ENCODE measurements around the gene TANC1.
"Not testable (repeated sequence)": the region's sequence is repeated elsewhere in the genome, so short reads cannot be mapped to it uniquely, and the experiment has no call there.

Gene TANC1

DNA sequence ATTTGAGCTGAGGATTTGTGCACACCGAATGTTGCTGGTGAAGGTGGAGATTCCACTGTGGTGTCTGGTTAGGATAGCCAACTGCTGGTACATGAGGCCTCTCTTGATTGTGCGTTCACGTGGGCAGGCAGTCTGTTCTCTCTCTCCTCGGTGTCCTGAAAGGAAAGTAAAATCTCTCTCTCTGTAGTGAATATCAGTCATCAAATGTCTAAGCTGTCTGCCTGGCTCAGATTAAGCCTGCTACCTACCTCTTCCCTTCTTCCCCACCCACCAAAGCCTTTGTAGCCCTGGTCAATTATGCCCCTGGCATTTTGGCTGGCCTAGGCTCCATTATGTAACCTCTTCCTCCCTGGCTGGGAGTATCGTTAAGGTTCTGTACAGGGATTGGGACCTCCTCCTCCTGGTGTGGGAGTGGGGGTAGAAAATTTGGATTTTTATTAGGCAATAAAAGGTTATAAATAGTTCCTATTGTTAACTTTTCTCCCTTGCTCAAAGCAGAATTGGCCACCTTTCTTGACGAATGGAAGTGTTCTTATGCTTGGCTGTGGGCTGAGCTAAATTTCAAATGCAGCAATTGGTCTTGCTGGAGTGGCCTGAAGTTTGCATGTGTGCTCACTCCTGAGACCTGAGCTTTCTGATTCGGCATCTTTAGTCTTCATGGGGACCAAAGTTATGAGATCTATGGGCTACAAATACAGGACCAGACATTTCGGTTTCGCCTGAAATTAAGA, 169.2 kb downstream of the TANC1 start:
- Histone ChIP-seq H3K36me3 (ENCODE audit: insufficient read depth, low read length) (no peaks in the 10 kb centered on the region), H3K4me1 (ENCODE audit: insufficient read depth, low read length) (peaks cover 22% of the 10 kb centered on the region; the same call in 1 of the 2 replicates), H3K9ac (ENCODE audit: low read depth, low read length) (no peak overlapping the region), H3K4me3 (ENCODE audit: low read length) (no peak overlapping the region), H3K27me3 (ENCODE audit: insufficient read depth, low read length) (no peaks in the 10 kb centered on the region), H3K9me3 (ENCODE audit: insufficient read depth, low read depth, low read length) (no peaks in the 10 kb centered on the region), H3K27ac (ENCODE audit: low read depth, low read length) (no peak overlapping the region)
- 91% methylated on average over 9 of the region's 9 CpGs for WGBS

DNA sequence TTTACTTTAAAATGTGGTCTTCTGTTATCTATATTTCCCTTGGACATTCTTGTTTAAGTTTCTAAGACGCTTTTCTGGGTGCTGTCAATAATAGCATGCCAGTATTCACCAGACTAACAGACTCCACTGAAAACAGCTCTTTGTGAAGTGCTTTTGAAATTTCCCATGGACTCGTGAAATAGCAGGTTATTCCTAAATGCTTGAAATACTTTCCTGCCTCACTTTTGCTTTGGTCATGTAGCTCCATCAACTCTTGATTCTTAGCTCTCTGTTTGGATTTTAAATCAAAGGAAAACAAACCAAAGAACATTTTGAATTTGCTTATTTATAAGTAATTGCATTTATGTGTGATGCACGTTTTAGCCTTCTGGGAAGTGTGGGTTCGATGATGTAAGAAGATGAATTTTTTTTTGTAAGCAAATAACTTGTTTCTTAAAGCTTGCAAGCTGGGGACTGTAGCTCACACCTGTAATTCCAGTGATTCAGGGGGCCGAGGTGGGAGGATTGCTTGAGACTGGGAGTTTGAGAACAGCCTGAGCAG, 170.3 kb downstream of the TANC1 start:
- H3K9ac ChIP-seq (ENCODE audit: low read depth, low read length), result no peak overlapping the region
- H3K27me3 ChIP-seq (ENCODE audit: insufficient read depth, low read length), result no peaks in the 10 kb centered on the region
- 88% methylated on average over 5 of the region's 5 CpGs for WGBS

GRCh38 chr2:159139216-159139933, 170.9 kb downstream of the TANC1 start:
- no peak overlapping the region for H3K27ac ChIP-seq (ENCODE audit: low read depth, low read length)
- no peak overlapping the region for H3K4me3 ChIP-seq (ENCODE audit: low read length)
- no peaks in the 10 kb centered on the region for H3K27me3 ChIP-seq (ENCODE audit: insufficient read depth, low read length)
- no peaks in the 10 kb centered on the region for H3K9me3 ChIP-seq (ENCODE audit: insufficient read depth, low read depth, low read length)
- H3K36me3 ChIP-seq (ENCODE audit: insufficient read depth, low read length), result no peaks in the 10 kb centered on the region
- H3K9ac ChIP-seq (ENCODE audit: low read depth, low read length), result no peak overlapping the region
- WGBS, result 100% methylated on average over 1 of the region's 5 CpGs
- H3K4me1 ChIP-seq (ENCODE audit: insufficient read depth, low read length), result peaks cover 22% of the 10 kb centered on the region; the same call in 1 of the 2 replicates

More for the DNA sequence above, 170.3 kb downstream of the TANC1 start:
- no peak overlapping the region for H3K4me3 ChIP-seq (ENCODE audit: low read length)
- peaks cover 22% of the 10 kb centered on the region; the same call in 1 of the 2 replicates for H3K4me1 ChIP-seq (ENCODE audit: insufficient read depth, low read length)
- H3K27ac ChIP-seq (ENCODE audit: low read depth, low read length), result no peak overlapping the region
- no peaks in the 10 kb centered on the region for H3K36me3 ChIP-seq (ENCODE audit: insufficient read depth, low read length)
- H3K9me3 ChIP-seq (ENCODE audit: insufficient read depth, low read depth, low read length), result no peaks in the 10 kb centered on the region

GRCh38 chr2:159140070-159140769, 171.8 kb downstream of the TANC1 start:
- Histone ChIP-seq H3K9ac (ENCODE audit: low read depth, low read length) (no peak overlapping the region), H3K4me3 (ENCODE audit: low read length) (no peak overlapping the region), H3K27me3 (ENCODE audit: insufficient read depth, low read length) (no peaks in the 10 kb centered on the region), H3K4me1 (ENCODE audit: insufficient read depth, low read length) (peaks cover 22% of the 10 kb centered on the region; the same call in 1 of the 2 replicates), H3K27ac (ENCODE audit: low read depth, low read length) (no peak overlapping the region), H3K9me3 (ENCODE audit: insufficient read depth, low read depth, low read length) (no peaks in the 10 kb centered on the region), H3K36me3 (ENCODE audit: insufficient read depth, low read length) (no peaks in the 10 kb centered on the region)
- WGBS, result 87% methylated on average over 2 of the region's 2 CpGs

DNA sequence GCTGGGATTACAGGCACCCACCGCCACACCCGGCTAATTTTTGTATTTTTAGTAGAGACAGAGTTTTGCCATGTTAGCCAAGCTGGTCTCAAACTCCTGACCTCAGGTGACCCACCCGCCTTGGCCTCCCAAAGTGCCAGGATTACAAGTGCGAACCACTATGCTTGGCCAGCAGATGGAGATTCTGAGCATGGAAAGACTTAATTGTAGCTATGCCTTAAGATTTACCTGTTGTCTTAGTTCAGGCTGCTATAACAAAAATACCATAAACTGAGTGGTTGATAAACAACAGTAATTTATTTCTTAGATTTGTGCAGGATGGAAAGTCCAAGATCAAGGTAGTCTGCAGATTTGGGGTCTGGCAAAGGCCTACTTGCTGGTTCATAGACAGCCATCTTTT, 172.4 kb downstream of the TANC1 start:
- not testable (repeated sequence) for H3K27ac ChIP-seq (ENCODE audit: low read depth, low read length); H3K9ac ChIP-seq (ENCODE audit: low read depth, low read length); H3K27me3 ChIP-seq (ENCODE audit: insufficient read depth, low read length); H3K4me3 ChIP-seq (ENCODE audit: low read length); H3K36me3 ChIP-seq (ENCODE audit: insufficient read depth, low read length); H3K9me3 ChIP-seq (ENCODE audit: insufficient read depth, low read depth, low read length)
- 96% methylated on average over 4 of the region's 4 CpGs for WGBS
- peaks cover 22% of the 10 kb centered on the region; the same call in 1 of the 2 replicates for H3K4me1 ChIP-seq (ENCODE audit: insufficient read depth, low read length)

- H3K9me3 ChIP-seq (ENCODE audit: insufficient read depth, low read depth, low read length), result no peaks in the 10 kb centered on the region
- H3K27me3 ChIP-seq (ENCODE audit: insufficient read depth, low read length), result no peaks in the 10 kb centered on the region
- H3K36me3 ChIP-seq (ENCODE audit: insufficient read depth, low read length), result no peaks in the 10 kb centered on the region
- no peaks in the 10 kb centered on the region for H3K4me1 ChIP-seq (ENCODE audit: insufficient read depth, low read length)
- 95% methylated on average over 9 of the region's 9 CpGs for WGBS
- H3K9ac ChIP-seq (ENCODE audit: low read depth, low read length), result no peak overlapping the region
- no peak overlapping the region for H3K4me3 ChIP-seq (ENCODE audit: low read length)
- no peak overlapping the region for H3K27ac ChIP-seq (ENCODE audit: low read depth, low read length)
Measured at GRCh38 chr2:159144776-159145614, 176.6 kb downstream of the TANC1 start.

- Histone ChIP-seq H3K9ac (ENCODE audit: low read depth, low read length) (no peak overlapping the region), H3K4me1 (ENCODE audit: insufficient read depth, low read length) (no peaks in the 10 kb centered on the region), H3K27me3 (ENCODE audit: insufficient read depth, low read length) (no peaks in the 10 kb centered on the region), H3K36me3 (ENCODE audit: insufficient read depth, low read length) (no peaks in the 10 kb centered on the region), H3K4me3 (ENCODE audit: low read length) (no peak overlapping the region), H3K27ac (ENCODE audit: low read depth, low read length) (no peak overlapping the region), H3K9me3 (ENCODE audit: insufficient read depth, low read depth, low read length) (no peaks in the 10 kb centered on the region)
- WGBS, result 93% methylated on average over 2 of the region's 5 CpGs
Measured at GRCh38 chr2:159145745-159146354, 177.4 kb downstream of the TANC1 start.

GRCh38 chr2:159146996-159147666, 178.7 kb downstream of the TANC1 start:
- Histone ChIP-seq H3K9ac (ENCODE audit: low read depth, low read length) (no peak overlapping the region), H3K36me3 (ENCODE audit: insufficient read depth, low read length) (no peaks in the 10 kb centered on the region), H3K27ac (ENCODE audit: low read depth, low read length) (no peak overlapping the region), H3K9me3 (ENCODE audit: insufficient read depth, low read depth, low read length) (no peaks in the 10 kb centered on the region), H3K4me1 (ENCODE audit: insufficient read depth, low read length) (no peaks in the 10 kb centered on the region), H3K27me3 (ENCODE audit: insufficient read depth, low read length) (no peaks in the 10 kb centered on the region), H3K4me3 (ENCODE audit: low read length) (no peak overlapping the region)
- 83% methylated on average over 12 of the region's 14 CpGs for WGBS

- WGBS, result 98% methylated on average over 3 of the region's 3 CpGs
Measured at GRCh38 chr2:159147690-159148089, 179.2 kb downstream of the TANC1 start.

DNA sequence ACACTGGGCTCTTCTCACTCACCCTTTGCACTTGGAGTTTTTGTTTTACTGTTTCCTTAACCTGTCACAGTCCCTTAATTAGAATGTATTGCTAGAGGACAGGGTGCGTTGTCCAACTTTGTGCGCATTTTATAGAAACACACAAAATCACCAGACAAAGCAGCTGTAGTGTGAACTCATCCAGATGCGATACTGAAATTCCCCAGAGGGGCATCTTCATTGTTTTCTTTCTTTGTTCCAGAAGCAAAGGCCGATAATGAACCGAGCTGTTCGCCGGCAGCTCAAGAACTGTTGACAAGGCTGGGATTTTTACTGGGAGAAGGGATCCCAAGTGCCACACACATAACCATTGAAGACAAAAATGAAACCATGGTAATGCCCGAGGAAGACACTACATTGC, 180.5 kb downstream of the TANC1 start:
- 92% methylated on average over 8 of the region's 8 CpGs for WGBS
- H3K36me3 ChIP-seq (ENCODE audit: insufficient read depth, low read length), result no peaks in the 10 kb centered on the region
- no peaks in the 10 kb centered on the region for H3K4me1 ChIP-seq (ENCODE audit: insufficient read depth, low read length)
- H3K4me3 ChIP-seq (ENCODE audit: low read length), result no peak overlapping the region
- no peaks in the 10 kb centered on the region for H3K9me3 ChIP-seq (ENCODE audit: insufficient read depth, low read depth, low read length)
- no peaks in the 10 kb centered on the region for H3K27me3 ChIP-seq (ENCODE audit: insufficient read depth, low read length)
- H3K9ac ChIP-seq (ENCODE audit: low read depth, low read length), result no peak overlapping the region
- no peak overlapping the region for H3K27ac ChIP-seq (ENCODE audit: low read depth, low read length)

More at GRCh38 chr2:159147690-159148089, 179.2 kb downstream of the TANC1 start:
- Histone ChIP-seq H3K27ac (ENCODE audit: low read depth, low read length) (no peak overlapping the region), H3K27me3 (ENCODE audit: insufficient read depth, low read length) (no peaks in the 10 kb centered on the region), H3K4me1 (ENCODE audit: insufficient read depth, low read length) (no peaks in the 10 kb centered on the region), H3K4me3 (ENCODE audit: low read length) (no peak overlapping the region), H3K9me3 (ENCODE audit: insufficient read depth, low read depth, low read length) (no peaks in the 10 kb centered on the region), H3K36me3 (ENCODE audit: insufficient read depth, low read length) (no peaks in the 10 kb centered on the region), H3K9ac (ENCODE audit: low read depth, low read length) (no peak overlapping the region)

All from HUES64 (cell line).